WTC11 (cell line): Measurements from ENCODE around the gene GPR89B.
"Not testable (repeated sequence)": the region's sequence is repeated elsewhere in the genome, so short reads cannot be mapped to it uniquely, and the experiment has no call there.

Experiments used
- ATF1 ChIP-seq: sonication (generic); formaldehyde crosslinking; IDR thresholded peaks from 2 replicates; pipeline ENCODE4 v1.8.1; 2023; ENCODE audit warnings: mild to moderate bottlenecking, moderate library complexity, missing genetic modification reagents
- CBFB ChIP-seq: sonication (generic); formaldehyde crosslinking; IDR thresholded peaks from 2 replicates; pipeline ENCODE4 v1.8.1; 2022; ENCODE audit warnings: mild to moderate bottlenecking, low read depth, missing genetic modification reagents
- CTCF ChIP-seq: fragments of 200-600 bp; IDR thresholded peaks from 2 replicates; pipeline ENCODE4 v1.8.0; 2022; ENCODE audit warnings: antibody characterized with exemption
- HMGXB4 ChIP-seq: sonication (generic); formaldehyde crosslinking; IDR thresholded peaks from 2 replicates; pipeline ENCODE4 v1.8.1; 2023; ENCODE audit warnings: mild to moderate bottlenecking, moderate library complexity, missing genetic modification reagents
- NR1H2 ChIP-seq: sonication (generic); formaldehyde crosslinking; IDR thresholded peaks from 2 replicates; pipeline ENCODE4 v1.9.0; 2021; ENCODE audit warnings: mild to moderate bottlenecking, moderate library complexity, missing genetic modification reagents
- NR2C2 ChIP-seq: sonication (generic); formaldehyde crosslinking; IDR thresholded peaks from 2 replicates; pipeline ENCODE4 v1.8.0; 2022; ENCODE audit warnings: mild to moderate bottlenecking, missing genetic modification reagents
- PREB ChIP-seq: sonication (generic); formaldehyde crosslinking; IDR thresholded peaks from 2 replicates; pipeline ENCODE4 v1.8.1; 2022; ENCODE audit warnings: mild to moderate bottlenecking, missing genetic modification reagents, moderate library complexity, borderline replicate concordance
- RORB ChIP-seq: fragments of 250-450 bp; sonication (Bioruptor Pico); IDR thresholded peaks from 2 replicates; pipeline ENCODE4 v1.9.0; 2021; ENCODE audit warnings: mild to moderate bottlenecking
- SMAD3 ChIP-seq: sonication (generic); formaldehyde crosslinking; IDR thresholded peaks from 2 replicates; pipeline ENCODE4 v1.8.0; 2022; ENCODE audit warnings: missing genetic modification reagents, mild to moderate bottlenecking, borderline replicate concordance
- TCF7 ChIP-seq: sonication (generic); formaldehyde crosslinking; IDR thresholded peaks from 2 replicates; pipeline ENCODE4 v1.8.0; 2022; ENCODE audit warnings: mild to moderate bottlenecking, low read depth, missing genetic modification reagents, moderate library complexity
- USF2 ChIP-seq: sonication (generic); formaldehyde crosslinking; IDR thresholded peaks from 2 replicates; pipeline ENCODE4 v1.8.1; 2023; ENCODE audit warnings: mild to moderate bottlenecking, missing genetic modification reagents, moderate library complexity
- TF ChIP-seq, protein P1 (sequence below): sonication (generic); formaldehyde crosslinking; IDR thresholded peaks from 2 replicates; pipeline ENCODE4 v1.8.0; 2022; ENCODE audit warnings: mild to moderate bottlenecking, missing genetic modification reagents
- TF ChIP-seq, protein P2 (sequence below): sonication (generic); formaldehyde crosslinking; conservative IDR thresholded peaks from 2 replicates; pipeline ENCODE4 v1.8.1; 2022; ENCODE audit warnings: mild to moderate bottlenecking, missing genetic modification reagents

DNA sequence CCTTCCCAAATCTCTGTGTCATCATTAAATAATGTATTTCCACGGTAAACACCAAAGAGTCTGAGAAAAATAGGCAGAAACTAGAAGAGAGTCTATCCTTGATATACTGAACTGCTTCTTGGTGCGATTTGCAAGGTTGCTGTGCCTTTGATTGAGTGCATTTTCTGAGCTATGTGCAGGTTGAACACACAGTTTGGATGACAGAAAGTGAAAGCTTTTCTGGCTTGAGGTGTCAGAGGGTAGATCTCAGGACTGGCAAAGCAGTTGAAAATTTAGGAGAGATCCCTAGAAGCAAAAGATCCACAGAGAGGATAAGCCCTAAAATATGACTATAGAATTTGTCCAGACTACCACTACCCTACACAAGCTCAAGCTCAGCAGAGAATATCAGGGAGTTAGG, 31.5 kb downstream of the GPR89B start:
- not testable (repeated sequence) for TF ChIP-seq ATF1 (CRISPR knock-in tag); NR2C2 (CRISPR knock-in tag); NR1H2; SMAD3 (CRISPR knock-in tag); PREB (CRISPR knock-in tag); CBFB (CRISPR knock-in tag); CTCF; TCF7; USF2; HMGXB4 (CRISPR knock-in tag); RORB (CRISPR knock-in tag)
- TF ChIP-seq, protein P1, sequence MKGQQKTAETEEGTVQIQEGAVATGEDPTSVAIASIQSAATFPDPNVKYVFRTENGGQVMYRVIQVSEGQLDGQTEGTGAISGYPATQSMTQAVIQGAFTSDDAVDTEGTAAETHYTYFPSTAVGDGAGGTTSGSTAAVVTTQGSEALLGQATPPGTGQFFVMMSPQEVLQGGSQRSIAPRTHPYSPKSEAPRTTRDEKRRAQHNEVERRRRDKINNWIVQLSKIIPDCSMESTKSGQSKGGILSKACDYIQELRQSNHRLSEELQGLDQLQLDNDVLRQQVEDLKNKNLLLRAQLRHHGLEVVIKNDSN (CRISPR knock-in tag): not testable (repeated sequence)
- TF ChIP-seq, protein P2, sequence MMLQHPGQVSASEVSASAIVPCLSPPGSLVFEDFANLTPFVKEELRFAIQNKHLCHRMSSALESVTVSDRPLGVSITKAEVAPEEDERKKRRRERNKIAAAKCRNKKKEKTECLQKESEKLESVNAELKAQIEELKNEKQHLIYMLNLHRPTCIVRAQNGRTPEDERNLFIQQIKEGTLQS: not testable (repeated sequence)
